GM21515 (cell line): ENCODE data around the gene EIF2B1.

Source experiments
- ATAC-seq: cut with Tn5 transposase; IDR thresholded peaks from one replicate; pipeline ENCODE4 v1.9.1; 2021; ENCODE audit not compliant: unreplicated experiment

Gene EIF2B1

GRCh38 chr12:123571343-123571813 is 62.1 kb downstream of the EIF2B1 start:
- ATAC-seq, result no peak
